H1 (cell line): ENCODE measurements around the gene GH1. TPM values are rescaled to one million over a fixed set of nuclear protein-coding genes. Genes with fewer than 3 reads are reported as not detected.

Experiments used
- BRCA1 ChIP-seq: IDR thresholded peaks from 2 replicates; pipeline ENCODE4 v1.6.1; 2012; ENCODE audit warnings: low read depth, low read length, improper control_type of control experiment
- CHD2 ChIP-seq: IDR thresholded peaks from 2 replicates; pipeline ENCODE4 v1.6.1; 2012; ENCODE audit warnings: low read length, improper control_type of control experiment
- RBBP5 ChIP-seq: IDR thresholded peaks from 2 replicates; pipeline ENCODE4 v1.7.1; 2012; ENCODE audit warnings: low read depth, mild to moderate bottlenecking, inconsistent platforms, low read length, moderate library complexity, borderline replicate concordance
- polyA plus RNA-seq, 7 experiments: library from polyadenylated mRNA; depleted of rRNA in 3 of 7; stranded (reverse) in 5 of 7; unstranded in 2 of 7; fragments of >200 nt in 5 of 7; fragments of 200-250 nt in 2 of 7; gene quantifications; 1 replicate in 5 of 7; 2 replicates in 1 of 7; 4 replicates in 1 of 7; pipeline versions ENCODE4 v1.2.1 to v1.2.3, GENCODE V29; 2011 to 2013; ENCODE audit warnings: missing spikeins in 2 of 7, mixed read lengths in 2 of 7
- total RNA-seq: library from RNA; stranded (reverse); fragmentation: NEBNext Ultra II Directional; extraction: Animal tissue kit (Norgen Biotek cat#: 25700); gene quantifications from 2 replicates; pipeline ENCODE4 v1.2.1, GENCODE V29; 2021
- TF ChIP-seq, protein P1 (sequence below): IDR thresholded peaks from 2 replicates; pipeline ENCODE4 v1.6.1; 2012; ENCODE audit warnings: inconsistent platforms

GH1 gene
- total and polyA plus RNA-seq, 2 of the 8 experiments (the other 6 are each of a cell fraction or from before 2014, with no cell fraction given), result 0.41 TPM; not detected in 1

DNA sequence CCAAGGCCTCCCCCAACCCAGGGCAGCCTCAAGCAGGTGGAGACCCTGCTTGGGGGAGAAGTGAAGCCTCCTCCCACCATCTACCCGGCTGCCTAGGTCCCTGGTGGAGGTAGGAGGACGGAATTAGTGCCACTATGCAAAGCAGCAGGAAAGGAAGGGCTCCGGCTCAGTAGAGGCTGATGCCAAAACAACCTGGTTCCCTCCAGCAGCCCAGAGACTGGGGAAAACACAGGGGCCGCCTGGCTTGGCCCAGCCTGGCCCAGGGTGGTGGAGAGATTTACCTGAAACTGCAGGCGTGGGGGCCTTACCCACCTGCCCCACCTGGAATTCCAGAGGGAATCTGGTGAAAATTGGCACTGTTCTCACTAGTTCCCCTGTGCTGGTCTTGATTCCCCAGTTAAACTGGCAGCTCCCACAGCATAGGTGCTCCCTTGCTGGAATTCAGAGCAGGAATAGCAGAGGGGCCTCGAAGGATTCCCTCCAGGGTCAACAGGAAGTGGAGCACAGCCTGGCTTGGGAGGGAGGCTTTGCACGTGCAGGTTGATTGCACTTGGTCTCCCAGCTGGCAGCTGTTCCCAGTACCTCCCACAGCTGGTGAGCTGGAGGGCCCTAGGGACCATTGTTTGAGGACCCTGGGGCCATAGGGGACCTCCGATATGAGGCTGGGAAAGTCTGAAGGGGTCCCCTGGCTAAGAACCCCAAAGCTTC, 9.0 kb upstream of the GH1 start (continued):
- TF ChIP-seq, protein P1, sequence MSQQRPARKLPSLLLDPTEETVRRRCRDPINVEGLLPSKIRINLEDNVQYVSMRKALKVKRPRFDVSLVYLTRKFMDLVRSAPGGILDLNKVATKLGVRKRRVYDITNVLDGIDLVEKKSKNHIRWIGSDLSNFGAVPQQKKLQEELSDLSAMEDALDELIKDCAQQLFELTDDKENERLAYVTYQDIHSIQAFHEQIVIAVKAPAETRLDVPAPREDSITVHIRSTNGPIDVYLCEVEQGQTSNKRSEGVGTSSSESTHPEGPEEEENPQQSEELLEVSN, result no peak
- no peak for TF ChIP-seq CHD2
- TF ChIP-seq RBBP5, result no peak
- no peak for TF ChIP-seq BRCA1
